GM04504 (cell line): ENCODE results near the gene OAF.

Experiments
- DNase-seq: peaks from one replicate; pipeline ENCODE4 v3.0.0-alpha.2; 2012; ENCODE audit warnings: low read depth

OAF gene

GRCh38 chr11:120222916-120223315 lies 12.1 kb downstream of the OAF start:
- no peak for DNase-seq

- no peak for DNase-seq
These were observed 13.0 kb downstream of the OAF start for GRCh38 chr11:120223793-120224192.

- DNase-seq, result no peak
These were observed 13.5 kb downstream of the OAF start for GRCh38 chr11:120224361-120224760.

- DNase-seq, result no peak
These were observed 14.4 kb downstream of the OAF start for GRCh38 chr11:120224972-120225909.

GRCh38 chr11:120226242-120226641 lies 15.4 kb downstream of the OAF start:
- DNase-seq, result no peak

GRCh38 chr11:120226714-120227113 lies 15.9 kb downstream of the OAF start:
- DNase-seq, result no peak

- DNase-seq, result no peak
These were observed 16.5 kb downstream of the OAF start for GRCh38 chr11:120227228-120227852.

- no peak for DNase-seq
These were observed 18.1 kb downstream of the OAF start for GRCh38 chr11:120228794-120229384.

- DNase-seq, result no peak
These were observed 18.9 kb downstream of the OAF start for GRCh38 chr11:120229451-120230424.

GRCh38 chr11:120230433-120231071 lies 19.7 kb downstream of the OAF start:
- DNase-seq, result no peak

- no peak for DNase-seq
These were observed 21.1 kb downstream of the OAF start for GRCh38 chr11:120231963-120232362.

GRCh38 chr11:120233207-120233803 lies 22.5 kb downstream of the OAF start:
- no peak for DNase-seq

GRCh38 chr11:120235024-120235628 lies 24.3 kb downstream of the OAF start:
- DNase-seq, result no peak

GRCh38 chr11:120236169-120237107 lies 25.6 kb downstream of the OAF start:
- no peak for DNase-seq

- no peak for DNase-seq
These were observed 28.3 kb downstream of the OAF start for GRCh38 chr11:120238968-120239620.

- DNase-seq, result no peak
These were observed 29.1 kb downstream of the OAF start, which contains the start of gene POU2F3 for GRCh38 chr11:120239713-120240640. TSS of gene POU2F3 (plus strand) at chr11:120240140. CDS start at chr11:120240344, 204 bp downstream.

GRCh38 chr11:120240866-120241265 lies 30.0 kb downstream of the OAF start:
- DNase-seq, result no peak
